SK-N-MC (cell line): ENCODE results near the gene FGF10.

ENCODE experiments used
- EZH2 ChIP-seq: fragments of 200-600 bp; sonication (generic); IDR thresholded peaks from one replicate; pipeline ENCODE4 v1.6.1; 2017; ENCODE audit warnings: antibody characterized with exemption
- FOXP2 ChIP-seq: optimal IDR thresholded peaks from 2 replicates; pipeline ENCODE3; 2011; ENCODE audit warnings: mild to moderate bottlenecking, moderate library complexity; ENCODE audit not compliant: insufficient read depth; ENCODE audit errors: extremely low read length, control extremely low read depth
- POLR2AphosphoS5 ChIP-seq: IDR thresholded peaks from 2 replicates; pipeline ENCODE4 v1.6.1; 2012; ENCODE audit warnings: mild to moderate bottlenecking, low read depth, low read length, borderline replicate concordance

DNA sequence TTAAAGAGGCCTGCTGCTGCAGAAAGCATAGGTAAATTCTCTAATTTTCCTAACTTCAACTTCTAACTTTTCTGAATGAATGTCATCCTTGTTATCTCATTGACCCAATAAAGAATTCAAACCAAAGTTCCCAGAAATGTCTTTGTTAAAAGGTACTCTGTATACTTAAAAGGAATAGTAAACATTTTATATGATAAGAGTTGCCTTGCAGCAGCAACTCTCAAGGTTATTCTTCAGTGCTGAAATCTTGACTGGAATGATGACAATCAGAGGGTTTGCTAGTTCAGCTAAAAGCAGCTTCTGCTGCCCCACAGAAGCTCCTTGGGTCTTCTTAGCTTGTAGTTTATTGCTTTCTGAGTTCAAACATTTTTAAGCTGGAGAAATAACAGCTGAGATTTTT is 28.3 kb downstream of the FGF10 start:
- TF ChIP-seq EZH2 (no peak), POLR2AphosphoS5 (no peak), FOXP2 (no peak)
